ENCODE data around the gene PDE4B. TPM values are rescaled to one million over a fixed set of nuclear protein-coding genes. Genes with fewer than 3 reads are reported as not detected.

The PDE4B gene
- polyA plus RNA-seq, 2 of the 4 experiments (the other 2 are of a cell fraction): 20.2 to 56.8 TPM

- TF ChIP-seq RAD21 (conservative IDR thresholded peaks at IDR 0.05 in 1 of 2, IDR thresholded peaks at IDR 0.05 in 1 of 2) (no peak), RARB (CRISPR knock-in tag; IDR thresholded peaks at IDR 0.05) (no peak), ESRRA (IDR thresholded peaks at IDR 0.05; ENCODE audit: borderline replicate concordance, low read length) (no peak), FOSL2 (IDR thresholded peaks at IDR 0.05) (no peak), FOSL2 (CRISPR knock-in tag; IDR thresholded peaks at IDR 0.05) (no peak), CHD2 (IDR thresholded peaks at IDR 0.05; ENCODE audit: low read length, partially characterized antibody) (no peak), MAFK (IDR thresholded peaks at IDR 0.05; ENCODE audit: partially characterized antibody) (no peak)
Measured at GRCh38 chr1:66356605-66357004, 563.9 kb downstream of the PDE4B start (continued).

GRCh38 chr1:66357021-66357420 lies 564.3 kb downstream of the PDE4B start:
- H3K4me3 ChIP-seq: no peak overlapping the region
- TF ChIP-seq RARB (CRISPR knock-in tag; IDR thresholded peaks at IDR 0.05): no peak
- TF ChIP-seq BHLHE40 (IDR thresholded peaks at IDR 0.05; ENCODE audit: low read depth, low read length): no peak
- TF ChIP-seq GATA3 (IDR thresholded peaks at IDR 0.05; ENCODE audit: borderline replicate concordance): no peak
- TF ChIP-seq ZC3H11A (IDR thresholded peaks at IDR 0.05): no peak
- TF ChIP-seq EHMT2 (IDR thresholded peaks at IDR 0.05; ENCODE audit: low read depth): no peak
- TF ChIP-seq E2F6 (IDR thresholded peaks at IDR 0.05; ENCODE audit: borderline replicate concordance, low read depth): no peak
- no peak for TF ChIP-seq KDM5A (IDR thresholded peaks at IDR 0.05)
- TF ChIP-seq HOXB13 (CRISPR knock-in tag; IDR thresholded peaks at IDR 0.05; ENCODE audit: low read depth): no peak
- no peak for TF ChIP-seq CBX8 (IDR thresholded peaks at IDR 0.05)
- TF ChIP-seq JUNB (IDR thresholded peaks at IDR 0.05): no peak
- TF ChIP-seq HES2 (IDR thresholded peaks at IDR 0.05): no peak
- H3K9me3 ChIP-seq: no peaks in the 10 kb centered on the region
- H3K27ac ChIP-seq: peak overlapping the region in 1 of 2 experiments; percentile 51; a peak in 2 of 6 replicates
- FAIRE-seq: no peak
- ChIA-PET CTCF (interaction anchor here (1.7 kb wide), 1 partner anchor 89 kb away, joined by 5 read pairs; no protein-coding TSS in a partner anchor), POLR2A (no interaction called here)
- peaks cover 83% of the 10 kb centered on the region for H3K4me1 ChIP-seq
- no peak for DNase-seq (ENCODE audit: low read depth in 1 of 2, low spot score in 1 of 2)
- H3K4me2 ChIP-seq: no peak overlapping the region
- WGBS (ENCODE audit: missing lambda C conversion rate): 83% methylated on average over 4 of the region's 4 CpGs
- ATAC-seq: no peak

- POLR2A ChIA-PET: no interaction called here
- TF ChIP-seq CHD4 (IDR thresholded peaks at IDR 0.05; ENCODE audit: borderline replicate concordance) (no peak), USF2 (IDR thresholded peaks at IDR 0.05) (no peak), POLR2A (IDR thresholded peaks at IDR 0.05; ENCODE audit: low read length) (no peak), RCOR1 (IDR thresholded peaks at IDR 0.05; ENCODE audit: low read depth, low read length) (no peak), ZFP36 (IDR thresholded peaks at IDR 0.05; ENCODE audit: borderline replicate concordance, partially characterized antibody) (no peak), RFX5 (IDR thresholded peaks at IDR 0.05) (no peak), EP300 (IDR thresholded peaks at IDR 0.05) (no peak)
- FAIRE-seq (no peak), ATAC-seq (no peak), DNase-seq (ENCODE audit: low read depth in 1 of 2, low spot score in 1 of 2) (no peak)
- no peaks in the 10 kb centered on the region for H3K9me3 ChIP-seq
- H3K4me2 ChIP-seq: no peak overlapping the region
- CTCF ChIA-PET: no interaction called here
- WGBS (ENCODE audit: missing lambda C conversion rate): 86% methylated on average over 3 of the region's 3 CpGs
- H3K27ac ChIP-seq: peak overlapping the region in 1 of 2 experiments; percentile 54; a peak in 2 of 6 replicates
- peaks cover 77% of the 10 kb centered on the region for H3K4me1 ChIP-seq
- H3K4me3 ChIP-seq: no peak overlapping the region
Measured at GRCh38 chr1:66357478-66358197, 564.9 kb downstream of the PDE4B start.

Data from A549 (cell line).